Measurements from ENCODE around the gene DOCK10.

Gene DOCK10

GRCh38 chr2:224753743-224754540, 288.3 kb downstream of the DOCK10 start:
- TF ChIP-seq ZNF565 (CRISPR knock-in tag; conservative IDR thresholded peaks at IDR 0.05; ENCODE audit: low read depth) (no peak), SNAI2 (CRISPR knock-in tag; IDR thresholded peaks at IDR 0.05) (no peak), TOX (CRISPR knock-in tag; IDR thresholded peaks at IDR 0.05; ENCODE audit: borderline replicate concordance) (no peak), ZC3H10 (CRISPR knock-in tag; IDR thresholded peaks at IDR 0.05) (no peak), ARNTL (CRISPR knock-in tag; IDR thresholded peaks at IDR 0.05; ENCODE audit: borderline replicate concordance, low read depth) (no peak), POU6F1 (CRISPR knock-in tag; IDR thresholded peaks at IDR 0.05; ENCODE audit: borderline replicate concordance, low read depth) (no peak), ZNF8 (CRISPR knock-in tag; IDR thresholded peaks at IDR 0.05) (no peak)
- TF ChIP-seq, protein P1, sequence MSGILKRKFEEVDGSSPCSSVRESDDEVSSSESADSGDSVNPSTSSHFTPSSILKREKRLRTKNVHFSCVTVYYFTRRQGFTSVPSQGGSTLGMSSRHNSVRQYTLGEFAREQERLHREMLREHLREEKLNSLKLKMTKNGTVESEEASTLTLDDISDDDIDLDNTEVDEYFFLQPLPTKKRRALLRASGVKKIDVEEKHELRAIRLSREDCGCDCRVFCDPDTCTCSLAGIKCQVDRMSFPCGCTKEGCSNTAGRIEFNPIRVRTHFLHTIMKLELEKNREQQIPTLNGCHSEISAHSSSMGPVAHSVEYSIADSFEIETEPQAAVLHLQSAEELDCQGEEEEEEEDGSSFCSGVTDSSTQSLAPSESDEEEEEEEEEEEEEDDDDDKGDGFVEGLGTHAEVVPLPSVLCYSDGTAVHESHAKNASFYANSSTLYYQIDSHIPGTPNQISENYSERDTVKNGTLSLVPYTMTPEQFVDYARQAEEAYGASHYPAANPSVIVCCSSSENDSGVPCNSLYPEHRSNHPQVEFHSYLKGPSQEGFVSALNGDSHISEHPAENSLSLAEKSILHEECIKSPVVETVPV (CRISPR knock-in tag; IDR thresholded peaks at IDR 0.05), result no peak
- ATAC-seq, result no peak

- no peak for ATAC-seq
- TF ChIP-seq OSR1 (CRISPR knock-in tag; IDR thresholded peaks at IDR 0.05) (no peak), ZNF8 (CRISPR knock-in tag; IDR thresholded peaks at IDR 0.05) (no peak), GLIS3 (CRISPR knock-in tag; IDR thresholded peaks at IDR 0.05) (no peak), TOX (CRISPR knock-in tag; IDR thresholded peaks at IDR 0.05; ENCODE audit: borderline replicate concordance) (no peak), ZC3H10 (CRISPR knock-in tag; IDR thresholded peaks at IDR 0.05) (no peak), POU6F1 (CRISPR knock-in tag; IDR thresholded peaks at IDR 0.05; ENCODE audit: borderline replicate concordance, low read depth) (no peak), ZFP3 (CRISPR knock-in tag; IDR thresholded peaks at IDR 0.05) (no peak)
- TF ChIP-seq, protein P2, sequence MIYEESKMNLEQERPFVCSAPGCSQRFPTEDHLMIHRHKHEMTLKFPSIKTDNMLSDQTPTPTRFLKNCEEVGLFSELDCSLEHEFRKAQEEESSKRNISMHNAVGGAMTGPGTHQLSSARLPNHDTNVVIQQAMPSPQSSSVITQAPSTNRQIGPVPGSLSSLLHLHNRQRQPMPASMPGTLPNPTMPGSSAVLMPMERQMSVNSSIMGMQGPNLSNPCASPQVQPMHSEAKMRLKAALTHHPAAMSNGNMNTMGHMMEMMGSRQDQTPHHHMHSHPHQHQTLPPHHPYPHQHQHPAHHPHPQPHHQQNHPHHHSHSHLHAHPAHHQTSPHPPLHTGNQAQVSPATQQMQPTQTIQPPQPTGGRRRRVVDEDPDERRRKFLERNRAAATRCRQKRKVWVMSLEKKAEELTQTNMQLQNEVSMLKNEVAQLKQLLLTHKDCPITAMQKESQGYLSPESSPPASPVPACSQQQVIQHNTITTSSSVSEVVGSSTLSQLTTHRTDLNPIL (CRISPR knock-in tag; IDR thresholded peaks at IDR 0.05; ENCODE audit: low read depth), result no peak
Measured at GRCh38 chr2:224751996-224752698, 290.1 kb downstream of the DOCK10 start.

DNA sequence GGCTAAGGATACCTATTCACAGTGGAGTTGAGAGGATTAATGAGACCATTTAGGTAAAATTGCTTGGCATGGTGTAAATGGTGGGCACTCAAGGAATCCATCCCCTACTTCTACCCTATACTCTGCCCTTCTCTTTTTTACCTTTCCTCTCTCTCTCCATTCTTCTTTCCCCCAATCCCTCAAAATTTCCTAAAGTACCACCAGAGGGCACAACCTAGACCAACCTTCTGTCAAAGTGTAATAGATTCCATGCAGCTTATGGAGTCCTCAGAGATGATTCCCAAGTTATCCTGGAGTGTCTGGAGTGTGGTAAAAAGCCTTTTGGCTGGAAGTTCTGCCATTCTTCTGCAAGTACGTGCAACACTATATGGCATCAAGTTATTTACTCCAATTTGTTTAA, 293.1 kb downstream of the DOCK10 start:
- peak; percentile 53; the same call in 2 of the 3 replicates for ATAC-seq
- no peak for TF ChIP-seq OSR1 (CRISPR knock-in tag; IDR thresholded peaks at IDR 0.05)

DNA sequence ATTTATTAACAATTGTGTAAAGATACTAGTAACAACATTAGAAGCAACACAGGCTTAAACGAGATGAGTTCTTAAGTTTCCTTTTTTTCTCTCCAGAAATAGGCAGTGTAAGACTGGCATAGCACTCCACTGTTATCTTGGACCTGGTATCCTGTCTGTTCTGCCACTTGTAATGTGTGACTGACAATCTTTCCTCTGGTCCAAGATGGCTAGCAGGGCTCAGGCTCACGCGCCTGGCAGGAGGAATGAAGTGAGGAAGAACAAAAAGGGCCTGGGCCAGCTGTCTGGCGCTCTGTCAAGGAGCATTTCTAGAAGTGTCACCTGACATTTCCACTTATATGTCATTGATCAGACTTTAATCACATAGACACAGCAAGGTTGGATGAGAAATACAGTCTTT, 294.5 kb downstream of the DOCK10 start:
- ATAC-seq, result no peak

More for the DNA sequence above, 294.5 kb downstream of the DOCK10 start:
- TF ChIP-seq ZNF8 (CRISPR knock-in tag; IDR thresholded peaks at IDR 0.05) (no peak), CSDC2 (CRISPR knock-in tag; IDR thresholded peaks at IDR 0.05) (no peak), RARB (CRISPR knock-in tag; IDR thresholded peaks at IDR 0.05) (no peak), ISL1 (CRISPR knock-in tag; IDR thresholded peaks at IDR 0.05) (no peak), SNAI2 (CRISPR knock-in tag; IDR thresholded peaks at IDR 0.05) (no peak), ARNTL (CRISPR knock-in tag; IDR thresholded peaks at IDR 0.05; ENCODE audit: borderline replicate concordance, low read depth) (no peak), OSR1 (CRISPR knock-in tag; IDR thresholded peaks at IDR 0.05) (no peak), ZNF70 (CRISPR knock-in tag; IDR thresholded peaks at IDR 0.05) (no peak), TCF4 (CRISPR knock-in tag; IDR thresholded peaks at IDR 0.05; ENCODE audit: borderline replicate concordance) (no peak), BACH2 (CRISPR knock-in tag; IDR thresholded peaks at IDR 0.05; ENCODE audit: borderline replicate concordance) (no peak), ZNF565 (CRISPR knock-in tag; conservative IDR thresholded peaks at IDR 0.05; ENCODE audit: low read depth) (no peak), ZC3H10 (CRISPR knock-in tag; IDR thresholded peaks at IDR 0.05) (no peak), ZFP30 (CRISPR knock-in tag; IDR thresholded peaks at IDR 0.05) (no peak), ZFP3 (CRISPR knock-in tag; IDR thresholded peaks at IDR 0.05) (no peak), TOX (CRISPR knock-in tag; IDR thresholded peaks at IDR 0.05; ENCODE audit: borderline replicate concordance) (no peak)
- TF ChIP-seq, protein P2 (CRISPR knock-in tag; IDR thresholded peaks at IDR 0.05; ENCODE audit: low read depth), result no peak
- TF ChIP-seq, protein P1 (CRISPR knock-in tag; IDR thresholded peaks at IDR 0.05), result no peak
